Gastroesophageal sphincter (tissue), 3 donors: Measurements from ENCODE around the gene YWHAH.

Experiments
- EP300 ChIP-seq: sonication (generic); formaldehyde crosslinking; IDR thresholded peaks from one replicate; pipeline ENCODE4 v1.6.1; 2017; ENCODE audit warnings: antibody characterized with exemption, mild to moderate bottlenecking
- POLR2A ChIP-seq, 2 donors: fragments of 450-650 bp; IDR thresholded peaks; one replicate each; pipeline ENCODE4 v1.6.1; 2017; ENCODE audit warnings: antibody characterized with exemption in 2 of 2, mild to moderate bottlenecking in 2 of 2, moderate library complexity in 1 of 2
- TF ChIP-seq, protein P1 (sequence below), 4 experiments: fragments of 200-600 bp in 2 of 4; fragments of 450-650 bp in 2 of 4; sonication (generic) in 1 of 4; IDR thresholded peaks; one replicate each; pipeline ENCODE4 v1.5.1; 2017 to 2019; ENCODE audit warnings: antibody characterized with exemption in 4 of 4, mild to moderate bottlenecking in 2 of 4, moderate library complexity in 2 of 4

DNA sequence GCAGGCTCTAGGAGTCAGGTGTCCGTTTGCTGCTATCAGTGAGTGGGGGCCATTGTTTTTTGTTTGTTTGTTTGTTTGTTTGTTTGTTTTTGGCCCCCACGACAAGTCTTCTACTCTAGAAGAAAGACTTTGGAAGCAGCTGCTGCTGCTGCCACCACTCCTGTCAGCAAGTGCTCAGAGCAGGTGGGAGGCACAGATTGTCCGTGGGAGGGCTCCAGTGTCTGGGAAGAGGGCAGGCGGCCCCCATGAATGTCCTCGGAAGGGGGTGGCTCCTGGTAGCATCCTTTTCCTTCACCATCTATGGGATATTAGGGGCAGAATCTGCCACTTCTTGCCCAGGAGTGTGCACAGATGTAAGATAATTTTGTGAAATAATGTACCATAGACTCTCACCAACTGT is 37.8 kb upstream of the YWHAH start:
- TF ChIP-seq, protein P1, sequence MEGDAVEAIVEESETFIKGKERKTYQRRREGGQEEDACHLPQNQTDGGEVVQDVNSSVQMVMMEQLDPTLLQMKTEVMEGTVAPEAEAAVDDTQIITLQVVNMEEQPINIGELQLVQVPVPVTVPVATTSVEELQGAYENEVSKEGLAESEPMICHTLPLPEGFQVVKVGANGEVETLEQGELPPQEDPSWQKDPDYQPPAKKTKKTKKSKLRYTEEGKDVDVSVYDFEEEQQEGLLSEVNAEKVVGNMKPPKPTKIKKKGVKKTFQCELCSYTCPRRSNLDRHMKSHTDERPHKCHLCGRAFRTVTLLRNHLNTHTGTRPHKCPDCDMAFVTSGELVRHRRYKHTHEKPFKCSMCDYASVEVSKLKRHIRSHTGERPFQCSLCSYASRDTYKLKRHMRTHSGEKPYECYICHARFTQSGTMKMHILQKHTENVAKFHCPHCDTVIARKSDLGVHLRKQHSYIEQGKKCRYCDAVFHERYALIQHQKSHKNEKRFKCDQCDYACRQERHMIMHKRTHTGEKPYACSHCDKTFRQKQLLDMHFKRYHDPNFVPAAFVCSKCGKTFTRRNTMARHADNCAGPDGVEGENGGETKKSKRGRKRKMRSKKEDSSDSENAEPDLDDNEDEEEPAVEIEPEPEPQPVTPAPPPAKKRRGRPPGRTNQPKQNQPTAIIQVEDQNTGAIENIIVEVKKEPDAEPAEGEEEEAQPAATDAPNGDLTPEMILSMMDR (IDR thresholded peaks at IDR 0.05), result no peak
- TF ChIP-seq EP300, result no peak
- TF ChIP-seq POLR2A (IDR thresholded peaks at IDR 0.05), result no peak
